Astrocyte (in vitro differentiated cells and primary cell): ENCODE results near the gene UGT1A6.

Source experiments
- CTCF ChIP-seq: IDR thresholded peaks from 2 replicates; pipeline ENCODE4 v1.5.1; 2011; ENCODE audit warnings: low read depth, mild to moderate bottlenecking, inconsistent platforms, low read length, moderate library complexity; ENCODE audit not compliant: insufficient read depth
- EZH2 ChIP-seq: IDR thresholded peaks from 2 replicates; pipeline ENCODE4 v1.6.1; 2012; ENCODE audit warnings: mild to moderate bottlenecking, low read length, inconsistent platforms; ENCODE audit not compliant: insufficient read depth

- no peak for TF ChIP-seq CTCF
- TF ChIP-seq EZH2 = no peak
These were observed 66.2 kb downstream of the UGT1A6 start for GRCh38 chr2:233758849-233759248.
